ENCODE results near the gene NPEPPS.

NPEPPS gene

DNA sequence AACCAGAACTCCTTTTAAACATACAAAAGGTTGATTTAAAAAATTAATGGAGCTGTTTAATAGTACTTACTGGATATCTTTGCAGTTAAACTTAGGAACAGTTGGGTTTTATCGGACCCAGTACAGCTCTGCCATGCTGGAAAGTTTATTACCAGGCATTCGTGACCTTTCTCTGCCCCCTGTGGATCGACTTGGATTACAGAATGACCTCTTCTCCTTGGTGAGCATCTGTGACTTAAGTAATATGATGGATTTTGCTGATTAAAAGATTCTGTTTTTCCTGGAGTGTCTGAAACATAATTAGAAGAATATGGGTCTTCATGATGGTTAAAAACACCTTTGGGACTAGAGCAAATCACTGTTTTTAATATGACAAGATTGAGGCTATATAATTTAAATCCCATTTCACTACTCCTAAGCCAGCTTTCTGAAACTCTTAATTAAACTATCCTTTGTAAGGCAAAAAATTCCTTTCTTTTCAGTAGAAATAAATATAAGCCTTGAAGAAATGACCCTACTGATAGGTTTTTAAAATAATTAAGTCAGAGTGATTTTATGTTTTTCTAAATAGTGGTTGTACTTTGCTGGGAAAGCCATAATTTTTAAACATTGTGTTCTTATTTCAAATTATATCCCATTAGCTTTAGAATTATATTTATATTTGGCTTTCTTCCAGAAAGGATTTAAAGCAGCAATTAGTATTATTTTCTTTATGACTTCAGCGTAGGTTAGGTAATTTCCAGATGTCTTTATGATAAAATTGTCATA is 73.1 kb downstream of the NPEPPS start:
- WGBS (ENCODE audit: extremely low coverage, insufficient coverage, low lambda C conversion rate) = no CpG with 5 or more reads among the region's 4 CpGs
- no peak overlapping the region for H2BK5ac ChIP-seq (ENCODE audit: low read length)
- H3K23ac ChIP-seq (ENCODE audit: low read length) = no peak overlapping the region
- H3K18ac ChIP-seq (ENCODE audit: low read length) = no peak overlapping the region
- H3K4me2 ChIP-seq (ENCODE audit: low read length) = no peak overlapping the region
- H3K27ac ChIP-seq (ENCODE audit: low read depth, low read length) = no peak overlapping the region
- H3K4me3 ChIP-seq (ENCODE audit: low read length) = no peak overlapping the region
- no peaks in the 10 kb centered on the region for H3K79me2 ChIP-seq (ENCODE audit: control insufficient read depth, insufficient read depth, low read length)
- H3K4me1 ChIP-seq (ENCODE audit: control insufficient read depth, low read depth, low read length) = no peaks in the 10 kb centered on the region
- no peak overlapping the region for H2BK15ac ChIP-seq (replicated peaks; ENCODE audit: low read depth)
- no peak overlapping the region for H4K5ac ChIP-seq (ENCODE audit: low read length)
- no peak overlapping the region for H3K56ac ChIP-seq (ENCODE audit: low read length)
- no peaks in the 10 kb centered on the region for H3K27me3 ChIP-seq (ENCODE audit: insufficient read depth, low read length, poor library complexity)
- no peak overlapping the region for H2AK5ac ChIP-seq (ENCODE audit: low read length)
- no peak for DNase-seq
- H3K36me3 ChIP-seq (ENCODE audit: control insufficient read depth, insufficient read depth, low read length) = peaks cover 3% of the 10 kb centered on the region
- no peaks in the 10 kb centered on the region for H3K79me1 ChIP-seq (ENCODE audit: low read length)
- no peak overlapping the region for H2BK120ac ChIP-seq (ENCODE audit: low read depth, low read length)
- no peak overlapping the region for H4K8ac ChIP-seq (ENCODE audit: low read depth, low read length)
- no peak overlapping the region for H3K4ac ChIP-seq (ENCODE audit: low read depth, low read length)
- H3K9ac ChIP-seq (ENCODE audit: low read length) = no peak overlapping the region

DNA sequence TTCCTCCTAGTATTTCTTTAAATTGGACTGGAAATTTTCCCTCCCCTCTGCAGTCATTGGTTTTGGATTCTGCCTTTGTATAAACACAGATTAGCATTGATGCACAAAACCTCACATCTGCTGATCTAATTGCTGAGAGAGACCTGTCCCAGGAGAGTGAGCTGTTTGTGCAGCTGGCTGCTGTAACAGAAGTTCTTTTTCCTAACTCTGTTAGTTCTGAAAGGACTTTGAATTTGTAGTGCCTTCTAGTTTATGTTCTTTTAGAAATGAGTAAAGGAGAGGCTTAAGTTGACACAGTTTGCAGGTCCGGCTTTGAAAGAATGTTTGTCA is 73.7 kb downstream of the NPEPPS start:
- Histone ChIP-seq H3K4me2 (ENCODE audit: low read length) (no peak overlapping the region), H3K18ac (ENCODE audit: low read length) (no peak overlapping the region), H2BK5ac (ENCODE audit: low read length) (no peak overlapping the region), H2BK120ac (ENCODE audit: low read depth, low read length) (no peak overlapping the region), H3K9ac (ENCODE audit: low read length) (no peak overlapping the region), H3K79me1 (ENCODE audit: low read length) (no peaks in the 10 kb centered on the region), H4K8ac (ENCODE audit: low read depth, low read length) (no peak overlapping the region), H3K27me3 (ENCODE audit: insufficient read depth, low read length, poor library complexity) (no peaks in the 10 kb centered on the region), H3K4me3 (ENCODE audit: low read length) (no peak overlapping the region), H2AK5ac (ENCODE audit: low read length) (no peak overlapping the region), H3K79me2 (ENCODE audit: control insufficient read depth, insufficient read depth, low read length) (no peaks in the 10 kb centered on the region), H4K5ac (ENCODE audit: low read length) (no peak overlapping the region), H3K4me1 (ENCODE audit: control insufficient read depth, low read depth, low read length) (no peaks in the 10 kb centered on the region), H3K36me3 (ENCODE audit: control insufficient read depth, insufficient read depth, low read length) (peaks cover 3% of the 10 kb centered on the region), H2BK15ac (replicated peaks; ENCODE audit: low read depth) (no peak overlapping the region), H3K56ac (ENCODE audit: low read length) (no peak overlapping the region), H3K4ac (ENCODE audit: low read depth, low read length) (no peak overlapping the region), H3K27ac (ENCODE audit: low read depth, low read length) (no peak overlapping the region), H3K23ac (ENCODE audit: low read length) (no peak overlapping the region)
- no peak for DNase-seq
- no CpG with 5 or more reads among the region's 1 CpG for WGBS (ENCODE audit: extremely low coverage, insufficient coverage, low lambda C conversion rate)

GRCh38 chr17:47605011-47605410 is 74.1 kb downstream of the NPEPPS start:
- no peaks in the 10 kb centered on the region for H3K4me1 ChIP-seq (ENCODE audit: control insufficient read depth, low read depth, low read length)
- H4K8ac ChIP-seq (ENCODE audit: low read depth, low read length) = no peak overlapping the region
- H3K27ac ChIP-seq (ENCODE audit: low read depth, low read length) = no peak overlapping the region
- H3K4me2 ChIP-seq (ENCODE audit: low read length) = no peak overlapping the region
- no peak overlapping the region for H4K5ac ChIP-seq (ENCODE audit: low read length)
- no peak overlapping the region for H3K56ac ChIP-seq (ENCODE audit: low read length)
- H2BK5ac ChIP-seq (ENCODE audit: low read length) = no peak overlapping the region
- H2AK5ac ChIP-seq (ENCODE audit: low read length) = no peak overlapping the region
- H3K23ac ChIP-seq (ENCODE audit: low read length) = no peak overlapping the region
- no peaks in the 10 kb centered on the region for H3K79me1 ChIP-seq (ENCODE audit: low read length)
- no peak overlapping the region for H2BK120ac ChIP-seq (ENCODE audit: low read depth, low read length)
- H3K9ac ChIP-seq (ENCODE audit: low read length) = no peak overlapping the region
- no peaks in the 10 kb centered on the region for H3K27me3 ChIP-seq (ENCODE audit: insufficient read depth, low read length, poor library complexity)
- no peaks in the 10 kb centered on the region for H3K79me2 ChIP-seq (ENCODE audit: control insufficient read depth, insufficient read depth, low read length)
- WGBS (ENCODE audit: extremely low coverage, insufficient coverage, low lambda C conversion rate) = no CpG with 5 or more reads among the region's 1 CpG
- H3K4me3 ChIP-seq (ENCODE audit: low read length) = no peak overlapping the region
- no peak overlapping the region for H3K4ac ChIP-seq (ENCODE audit: low read depth, low read length)
- H3K36me3 ChIP-seq (ENCODE audit: control insufficient read depth, insufficient read depth, low read length) = peaks cover 3% of the 10 kb centered on the region
- H3K18ac ChIP-seq (ENCODE audit: low read length) = no peak overlapping the region
- no peak for DNase-seq
- no peak overlapping the region for H2BK15ac ChIP-seq (replicated peaks; ENCODE audit: low read depth)

DNA sequence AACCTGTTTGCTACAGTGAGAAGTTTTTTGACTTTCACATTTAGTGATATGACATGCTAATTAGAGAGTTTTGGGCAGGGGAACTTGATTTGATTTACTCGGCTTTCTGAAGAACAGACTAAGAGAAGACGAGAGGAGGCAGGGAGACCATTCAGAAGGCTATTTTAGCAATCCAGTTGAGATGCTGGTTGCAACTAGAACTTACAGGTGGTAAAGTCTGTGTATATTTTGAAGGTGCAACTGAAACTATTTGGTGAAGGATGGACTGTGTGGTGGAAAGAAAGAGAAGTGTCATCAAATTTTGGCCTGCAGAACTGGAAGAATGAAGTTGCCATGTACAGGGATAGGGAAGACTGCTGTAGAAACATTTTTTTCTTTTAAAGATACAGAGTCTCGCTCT is 76.6 kb downstream of the NPEPPS start:
- H3K9ac ChIP-seq (ENCODE audit: low read length) = no peak overlapping the region
- DNase-seq = no peak
- no peak overlapping the region for H2BK15ac ChIP-seq (replicated peaks; ENCODE audit: low read depth)
- H3K79me2 ChIP-seq (ENCODE audit: control insufficient read depth, insufficient read depth, low read length) = no peaks in the 10 kb centered on the region
- no peak overlapping the region for H3K27ac ChIP-seq (ENCODE audit: low read depth, low read length)
- H3K4me2 ChIP-seq (ENCODE audit: low read length) = no peak overlapping the region
- H3K18ac ChIP-seq (ENCODE audit: low read length) = no peak overlapping the region
- H3K36me3 ChIP-seq (ENCODE audit: control insufficient read depth, insufficient read depth, low read length) = no peaks in the 10 kb centered on the region
- no peak overlapping the region for H3K4ac ChIP-seq (ENCODE audit: low read depth, low read length)
- no peak overlapping the region for H3K23ac ChIP-seq (ENCODE audit: low read length)
- no peak overlapping the region for H4K8ac ChIP-seq (ENCODE audit: low read depth, low read length)
- H3K4me3 ChIP-seq (ENCODE audit: low read length) = no peak overlapping the region
- no peak overlapping the region for H4K5ac ChIP-seq (ENCODE audit: low read length)
- no peaks in the 10 kb centered on the region for H3K4me1 ChIP-seq (ENCODE audit: control insufficient read depth, low read depth, low read length)
- WGBS (ENCODE audit: extremely low coverage, insufficient coverage, low lambda C conversion rate) = no CpG with 5 or more reads among the region's 3 CpGs
- no peak overlapping the region for H3K56ac ChIP-seq (ENCODE audit: low read length)
- H3K79me1 ChIP-seq (ENCODE audit: low read length) = no peaks in the 10 kb centered on the region
- H2AK5ac ChIP-seq (ENCODE audit: low read length) = no peak overlapping the region
- no peak overlapping the region for H2BK5ac ChIP-seq (ENCODE audit: low read length)
- H2BK120ac ChIP-seq (ENCODE audit: low read depth, low read length) = no peak overlapping the region
- H3K27me3 ChIP-seq (ENCODE audit: insufficient read depth, low read length, poor library complexity) = no peaks in the 10 kb centered on the region

DNA sequence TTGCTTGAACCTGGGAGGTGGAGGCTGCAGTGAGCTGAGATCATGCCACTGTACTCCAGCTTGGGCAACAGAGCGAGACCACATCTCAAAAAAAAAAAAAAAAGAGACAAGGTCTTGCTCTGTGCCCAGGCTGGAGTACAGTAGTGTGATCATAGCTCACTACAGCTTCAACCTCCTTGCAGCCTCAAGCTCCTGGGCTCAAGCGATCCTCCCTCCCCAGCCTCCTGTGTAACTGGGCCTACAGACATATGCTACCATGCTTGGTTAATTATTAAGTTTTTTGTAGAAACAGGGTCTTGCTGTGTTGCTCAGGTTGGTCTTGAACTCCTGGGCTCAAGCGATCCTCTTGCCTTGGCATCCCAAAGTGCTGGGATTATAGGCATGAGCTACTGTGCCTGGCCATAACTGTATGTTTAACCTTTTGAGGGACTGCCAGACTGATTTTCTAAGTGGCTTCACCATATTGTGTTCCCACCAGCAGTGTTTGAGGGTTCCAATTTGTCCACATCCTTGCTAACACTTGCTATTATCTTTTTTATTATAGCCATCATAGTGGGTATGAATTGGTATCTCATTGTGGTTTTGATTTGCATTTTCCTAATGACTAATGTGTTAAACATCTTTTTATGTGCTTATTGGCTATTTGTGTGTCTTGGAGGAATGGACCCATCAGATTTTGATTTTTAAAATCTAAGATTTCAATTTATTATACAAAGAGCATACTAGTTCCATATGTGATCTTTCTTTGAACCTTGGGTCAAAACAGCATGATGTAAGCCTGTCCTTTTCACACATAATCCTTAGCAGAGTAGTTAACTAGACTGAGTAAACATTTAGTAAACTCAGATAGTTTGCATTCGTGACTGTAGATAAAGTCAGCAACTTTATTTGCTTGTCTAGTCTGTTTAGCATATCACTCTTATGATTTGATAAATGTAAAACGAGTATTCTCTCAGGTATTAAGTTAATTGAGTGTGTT is 80.8 kb downstream of the NPEPPS start:
- no peak overlapping the region for H2BK120ac ChIP-seq (ENCODE audit: low read depth, low read length)
- H2AK5ac ChIP-seq (ENCODE audit: low read length) = no peak overlapping the region
- WGBS (ENCODE audit: extremely low coverage, insufficient coverage, low lambda C conversion rate) = no CpG with 5 or more reads among the region's 5 CpGs
- H2BK15ac ChIP-seq (replicated peaks; ENCODE audit: low read depth) = no peak overlapping the region
- no peak overlapping the region for H3K4ac ChIP-seq (ENCODE audit: low read depth, low read length)
- H4K5ac ChIP-seq (ENCODE audit: low read length) = no peak overlapping the region
- H3K79me2 ChIP-seq (ENCODE audit: control insufficient read depth, insufficient read depth, low read length) = no peaks in the 10 kb centered on the region
- H3K36me3 ChIP-seq (ENCODE audit: control insufficient read depth, insufficient read depth, low read length) = no peaks in the 10 kb centered on the region
- no peak overlapping the region for H3K9ac ChIP-seq (ENCODE audit: low read length)
- no peak overlapping the region for H3K27ac ChIP-seq (ENCODE audit: low read depth, low read length)
- no peak overlapping the region for H4K8ac ChIP-seq (ENCODE audit: low read depth, low read length)
- no peaks in the 10 kb centered on the region for H3K79me1 ChIP-seq (ENCODE audit: low read length)
- no peak overlapping the region for H3K4me3 ChIP-seq (ENCODE audit: low read length)
- no peaks in the 10 kb centered on the region for H3K27me3 ChIP-seq (ENCODE audit: insufficient read depth, low read length, poor library complexity)
- H3K23ac ChIP-seq (ENCODE audit: low read length) = no peak overlapping the region
- DNase-seq = no peak
- no peak overlapping the region for H2BK5ac ChIP-seq (ENCODE audit: low read length)
- no peak overlapping the region for H3K18ac ChIP-seq (ENCODE audit: low read length)
- no peak overlapping the region for H3K56ac ChIP-seq (ENCODE audit: low read length)
- H3K4me1 ChIP-seq (ENCODE audit: control insufficient read depth, low read depth, low read length) = no peaks in the 10 kb centered on the region
- H3K4me2 ChIP-seq (ENCODE audit: low read length) = no peak overlapping the region
